ENCODE measurements around the gene FGFR2. TPM values are rescaled to one million over a fixed set of nuclear protein-coding genes. Genes with fewer than 3 reads are reported as not detected.
A peak's percentile ranks its signal among the peaks of the same experiment; 100 is the strongest.

FGFR2 gene
- total RNA-seq, 4 donors from 2014 or later, result 8.4 to 16.5 (median 9.2) TPM

DNA sequence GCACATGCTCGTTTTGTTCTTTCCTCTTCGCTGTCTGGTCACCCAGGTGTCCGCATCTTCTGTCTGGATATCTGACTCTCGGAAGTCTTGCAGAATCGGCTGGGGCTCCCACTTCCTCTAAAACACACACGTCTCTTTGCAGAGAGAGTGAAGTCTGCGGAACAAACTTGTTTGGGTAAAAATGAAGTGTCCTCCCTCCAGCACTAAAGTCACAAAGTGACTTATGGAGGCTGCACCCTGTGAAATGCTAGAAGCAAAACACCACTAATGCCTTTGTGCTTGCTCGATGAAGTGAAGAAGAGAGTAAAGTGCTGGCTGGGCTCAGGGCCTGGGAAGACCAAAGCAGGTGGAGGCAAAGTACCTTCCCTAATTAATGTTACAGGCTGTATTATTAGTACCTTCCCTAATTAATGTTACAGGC, 71.4 kb downstream of the FGFR2 start:
- H3K4me1 ChIP-seq, result peaks cover 0 to 33% (median 0%) of the 10 kb centered on the region in 4 donors
- 49 to 54% methylated on average over 8 of the region's 8 CpGs for WGBS, 2 donors

DNA sequence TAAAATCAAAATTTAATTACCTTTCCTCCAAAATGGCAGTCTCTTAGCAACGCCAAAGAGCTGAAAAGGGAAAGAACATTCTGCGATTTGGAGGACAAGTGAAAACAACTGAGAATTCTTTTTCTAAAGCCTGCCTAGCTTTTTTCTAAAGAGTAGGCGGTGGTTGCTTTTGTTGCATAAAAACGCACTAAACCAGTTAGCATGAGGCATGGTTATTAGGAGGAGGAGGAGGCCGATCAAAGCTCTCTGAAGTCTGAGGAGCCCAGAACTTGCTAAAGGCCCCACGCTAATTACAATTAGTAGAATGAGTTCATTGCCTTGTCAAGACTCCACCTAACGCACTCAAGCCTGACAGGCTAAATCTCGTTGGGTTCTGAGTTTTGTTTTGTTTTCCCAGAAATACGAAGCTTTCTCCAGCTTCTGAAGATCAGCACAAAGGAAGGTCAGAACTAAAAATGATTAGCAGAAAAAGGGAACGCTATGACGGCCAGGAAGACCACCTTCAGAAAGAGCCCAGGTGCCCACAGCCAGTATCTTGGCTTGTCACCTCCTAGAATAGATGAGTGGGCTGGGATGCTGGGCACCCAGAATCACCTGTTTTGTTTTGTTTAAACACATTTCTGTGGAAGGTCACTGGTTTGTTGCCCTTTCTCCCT, 72.0 kb downstream of the FGFR2 start:
- Histone ChIP-seq H3K27me3 (peaks cover 0 to 14% of the 10 kb centered on the region in 2 donors), H3K9me3 (no peaks in the 10 kb centered on the region), H3K27ac (peak overlapping the region in 2 of 4 donors; percentile 33 to 43), H3K4me3 (no peak overlapping the region), H3K36me3 (no peaks in the 10 kb centered on the region), H3K4me1 (peaks cover 0 to 33% (median 0%) of the 10 kb centered on the region in 4 donors)
- 34 to 48% methylated on average over 11 of the region's 11 CpGs for WGBS, 2 donors
- no peak for DNase-seq (ENCODE audit: low spot score in 2 of 2)
- TF ChIP-seq, protein P1, sequence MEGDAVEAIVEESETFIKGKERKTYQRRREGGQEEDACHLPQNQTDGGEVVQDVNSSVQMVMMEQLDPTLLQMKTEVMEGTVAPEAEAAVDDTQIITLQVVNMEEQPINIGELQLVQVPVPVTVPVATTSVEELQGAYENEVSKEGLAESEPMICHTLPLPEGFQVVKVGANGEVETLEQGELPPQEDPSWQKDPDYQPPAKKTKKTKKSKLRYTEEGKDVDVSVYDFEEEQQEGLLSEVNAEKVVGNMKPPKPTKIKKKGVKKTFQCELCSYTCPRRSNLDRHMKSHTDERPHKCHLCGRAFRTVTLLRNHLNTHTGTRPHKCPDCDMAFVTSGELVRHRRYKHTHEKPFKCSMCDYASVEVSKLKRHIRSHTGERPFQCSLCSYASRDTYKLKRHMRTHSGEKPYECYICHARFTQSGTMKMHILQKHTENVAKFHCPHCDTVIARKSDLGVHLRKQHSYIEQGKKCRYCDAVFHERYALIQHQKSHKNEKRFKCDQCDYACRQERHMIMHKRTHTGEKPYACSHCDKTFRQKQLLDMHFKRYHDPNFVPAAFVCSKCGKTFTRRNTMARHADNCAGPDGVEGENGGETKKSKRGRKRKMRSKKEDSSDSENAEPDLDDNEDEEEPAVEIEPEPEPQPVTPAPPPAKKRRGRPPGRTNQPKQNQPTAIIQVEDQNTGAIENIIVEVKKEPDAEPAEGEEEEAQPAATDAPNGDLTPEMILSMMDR (IDR thresholded peaks at IDR 0.05), result no peak
- TF ChIP-seq POLR2A (IDR thresholded peaks at IDR 0.05) (no peak), EP300 (IDR thresholded peaks at IDR 0.05) (no peak)

More for the DNA sequence above, 71.4 kb downstream of the FGFR2 start:
- Histone ChIP-seq H3K27ac (no peak overlapping the region), H3K27me3 (peaks cover 0 to 14% of the 10 kb centered on the region in 2 donors), H3K4me3 (no peak overlapping the region), H3K36me3 (no peaks in the 10 kb centered on the region), H3K9me3 (no peaks in the 10 kb centered on the region)
- TF ChIP-seq EP300 (IDR thresholded peaks at IDR 0.05) (no peak), POLR2A (IDR thresholded peaks at IDR 0.05) (no peak)
- TF ChIP-seq, protein P1 (IDR thresholded peaks at IDR 0.05), result no peak
- no peak for DNase-seq (ENCODE audit: low spot score in 2 of 2)

DNA sequence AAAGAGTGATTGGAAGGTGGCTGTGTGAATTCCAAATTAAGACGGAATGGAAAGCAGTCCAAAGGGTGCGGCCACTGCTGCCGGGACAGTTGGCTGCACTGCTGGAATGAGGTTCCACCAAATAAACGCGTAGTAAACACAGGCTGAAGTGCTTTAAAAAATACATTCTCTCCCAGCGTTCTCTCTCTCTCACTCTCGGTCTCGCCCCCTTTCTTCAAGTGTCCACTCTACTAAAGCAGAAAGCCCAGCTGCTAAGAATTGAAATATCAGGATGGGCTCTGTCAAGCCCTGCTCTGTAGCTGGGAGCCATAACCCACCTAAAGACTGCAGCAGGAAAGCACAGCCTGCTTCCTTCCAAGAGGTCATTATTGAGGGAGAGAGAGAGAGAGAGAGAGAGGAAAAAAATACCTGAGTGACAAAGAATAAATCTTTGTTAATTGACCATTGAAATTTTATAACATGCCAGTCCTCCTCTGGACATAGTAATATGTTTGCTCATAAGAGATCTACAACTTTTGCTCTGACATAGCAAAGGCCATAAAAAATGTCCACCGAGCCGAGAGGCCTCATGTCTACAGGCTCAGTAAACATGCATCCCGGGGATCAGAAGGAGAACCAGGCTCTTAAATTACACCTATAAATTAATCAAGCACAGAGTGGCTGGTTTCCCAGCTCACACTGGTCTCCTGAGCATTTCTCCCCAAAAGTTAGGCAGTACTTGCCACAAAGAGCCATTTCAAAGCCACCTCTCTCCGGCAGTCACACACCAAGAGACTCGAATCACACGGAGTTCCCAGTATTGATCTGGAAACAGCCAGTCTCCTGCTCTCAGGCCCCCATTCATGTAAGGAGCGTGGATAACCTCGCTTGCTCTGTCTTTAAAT, 72.8 kb downstream of the FGFR2 start:
- Histone ChIP-seq H3K27me3 (peaks cover 0 to 14% of the 10 kb centered on the region in 2 donors), H3K27ac (peak overlapping the region in 2 of 4 donors; percentile 33 to 43), H3K4me1 (peaks cover 0 to 33% (median 0%) of the 10 kb centered on the region in 4 donors), H3K36me3 (no peaks in the 10 kb centered on the region), H3K4me3 (no peak overlapping the region), H3K9me3 (no peaks in the 10 kb centered on the region)
- WGBS, 2 donors, result 35% methylated on average over 16 of the region's 16 CpGs
- TF ChIP-seq EP300 (IDR thresholded peaks at IDR 0.05) (no peak), POLR2A (IDR thresholded peaks at IDR 0.05) (no peak)
- TF ChIP-seq, protein P1 (IDR thresholded peaks at IDR 0.05), result no peak
- DNase-seq (ENCODE audit: low spot score in 2 of 2), result no peak

DNA sequence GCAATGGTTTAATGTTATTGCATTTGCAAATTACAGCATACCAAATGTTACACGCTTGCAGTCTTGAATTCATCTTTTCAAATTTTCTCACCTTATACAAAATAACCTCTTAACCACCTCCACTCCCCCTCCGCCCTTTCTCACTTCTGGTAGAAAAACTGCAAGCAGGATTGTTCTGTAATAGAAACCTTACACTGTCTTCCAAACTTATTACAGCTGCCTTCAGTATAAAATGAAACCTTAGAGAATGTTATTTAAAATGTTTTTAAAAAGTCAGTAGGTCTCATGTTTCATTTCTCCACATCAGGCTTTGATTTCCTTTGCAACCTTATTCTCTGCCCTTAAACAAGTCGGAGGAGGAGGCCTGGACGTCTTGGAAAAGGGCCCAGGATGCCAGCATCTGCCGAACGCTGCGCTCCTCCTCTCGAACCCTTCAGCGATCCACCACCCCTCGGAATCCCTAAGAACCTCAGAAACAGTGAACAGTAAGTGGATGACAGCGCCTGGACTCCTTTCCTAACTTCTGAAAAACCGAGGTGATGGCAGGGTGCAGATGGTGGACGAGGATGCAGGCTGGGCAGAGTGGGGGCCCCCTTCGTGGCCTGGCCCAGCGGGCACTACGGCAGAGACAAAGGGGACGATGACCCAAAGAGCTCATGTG, 74.0 kb downstream of the FGFR2 start:
- Histone ChIP-seq H3K27me3 (peaks cover 0 to 14% of the 10 kb centered on the region in 2 donors), H3K9me3 (no peaks in the 10 kb centered on the region), H3K36me3 (no peaks in the 10 kb centered on the region), H3K27ac (peak overlapping the region in 2 of 4 donors; percentile 18 to 47), H3K4me3 (no peak overlapping the region), H3K4me1 (peaks cover 0 to 33% (median 0%) of the 10 kb centered on the region in 4 donors)
- no peak for DNase-seq (ENCODE audit: low spot score in 2 of 2)
- 56 to 63% methylated on average over 17 of the region's 17 CpGs for WGBS, 2 donors
- TF ChIP-seq POLR2A (IDR thresholded peaks at IDR 0.05), result no peak
- TF ChIP-seq, protein P1 (IDR thresholded peaks at IDR 0.05), result no peak
- no peak for TF ChIP-seq EP300 (IDR thresholded peaks at IDR 0.05)

All from tibial nerve (tissue), 4 donors.